ACC112 (cell line): Measurements from ENCODE around the gene HIC1.

ENCODE experiments used
- H2AFZ ChIP-seq: fragments of 200-600 bp; sonication (generic); one replicate; pipeline ENCODE4 v1.6.0; 2017; ENCODE audit warnings: antibody characterized with exemption, low read length; ENCODE audit not compliant: unreplicated experiment
- H3K27ac ChIP-seq: fragments of 200-600 bp; sonication (generic); 2 replicates; pipeline ENCODE4 v1.5.1; 2014; ENCODE audit warnings: low read depth, mild to moderate bottlenecking, antibody characterized with exemption, low read length, moderate library complexity
- H3K27me3 ChIP-seq: fragments of 200-600 bp; sonication (generic); 2 replicates; pipeline ENCODE4 v1.6.1; 2014; ENCODE audit warnings: mild to moderate bottlenecking, antibody characterized with exemption, low read length, moderate library complexity, mixed read lengths; ENCODE audit not compliant: insufficient read depth
- H3K36me3 ChIP-seq: fragments of 200-600 bp; sonication (generic); 2 replicates; pipeline ENCODE4 v1.6.1; 2016; ENCODE audit warnings: mild to moderate bottlenecking, antibody characterized with exemption, low read length, moderate library complexity, mixed read lengths; ENCODE audit not compliant: insufficient read depth
- H3K4me1 ChIP-seq: fragments of 200-600 bp; sonication (generic); one replicate; pipeline ENCODE4 v1.6.1; 2016; ENCODE audit warnings: low read length, mixed read lengths; ENCODE audit not compliant: insufficient read depth, unreplicated experiment, control insufficient read depth
- H3K4me3 ChIP-seq: fragments of 200-600 bp; sonication (generic); 2 replicates; pipeline ENCODE4 v1.5.1; 2014; ENCODE audit warnings: mild to moderate bottlenecking, low read depth, low read length
- H3K79me2 ChIP-seq: fragments of 200-600 bp; sonication (generic); one replicate; pipeline ENCODE4 v1.6.0; 2016; ENCODE audit warnings: low read length; ENCODE audit not compliant: control insufficient read depth, unreplicated experiment, insufficient read depth

The HIC1 gene

DNA sequence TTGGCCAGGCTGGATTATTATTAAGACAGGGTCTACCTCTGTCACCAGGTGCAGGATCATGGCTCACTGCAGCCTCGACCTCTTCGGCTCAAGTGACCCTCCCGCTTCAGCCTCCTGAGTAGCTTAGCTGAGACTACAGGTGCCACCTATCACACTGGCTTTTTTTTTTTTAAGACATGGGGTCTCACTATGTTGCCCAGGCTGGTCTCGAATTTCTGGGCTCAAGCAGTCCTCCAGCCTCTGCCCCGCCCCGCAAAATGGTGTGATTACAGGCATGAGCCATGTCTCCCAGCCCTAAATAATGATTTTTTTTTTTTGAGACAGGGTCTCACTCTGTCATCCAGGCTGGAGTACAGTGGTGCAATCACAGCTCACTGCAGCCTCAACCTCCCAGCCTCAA is 7.3 kb upstream of the HIC1 start:
- Histone ChIP-seq H3K79me2 (peaks cover 11% of the 10 kb centered on the region), H3K27ac (no peak overlapping the region), H3K27me3 (peaks cover 10% of the 10 kb centered on the region; the same call in 1 of the 2 replicates), H3K36me3 (peaks cover 3% of the 10 kb centered on the region; the same call in 1 of the 2 replicates), H3K4me1 (peaks cover 21% of the 10 kb centered on the region), H3K4me3 (no peak overlapping the region), H2AFZ (no peak overlapping the region)

GRCh38 chr17:2048805-2049204 is 6.1 kb upstream of the HIC1 start:
- Histone ChIP-seq H3K27ac (no peak overlapping the region), H3K27me3 (peaks cover 10% of the 10 kb centered on the region; the same call in 1 of the 2 replicates), H3K79me2 (no peaks in the 10 kb centered on the region), H3K36me3 (no peaks in the 10 kb centered on the region), H3K4me3 (peak overlapping the region; percentile 79), H2AFZ (peak overlapping the region; percentile 29), H3K4me1 (peaks cover 9% of the 10 kb centered on the region)

- H3K27ac ChIP-seq = peak overlapping the region; percentile 68
- H3K27me3 ChIP-seq = peaks cover 10% of the 10 kb centered on the region; the same call in 1 of the 2 replicates
- H2AFZ ChIP-seq = peak overlapping the region; percentile 29
- H3K4me3 ChIP-seq = peak overlapping the region; percentile 79
- no peaks in the 10 kb centered on the region for H3K36me3 ChIP-seq
- H3K4me1 ChIP-seq = peaks cover 2% of the 10 kb centered on the region
- H3K79me2 ChIP-seq = no peaks in the 10 kb centered on the region
Observed at GRCh38 chr17:2049333-2050299, 5.3 kb upstream of the HIC1 start.

DNA sequence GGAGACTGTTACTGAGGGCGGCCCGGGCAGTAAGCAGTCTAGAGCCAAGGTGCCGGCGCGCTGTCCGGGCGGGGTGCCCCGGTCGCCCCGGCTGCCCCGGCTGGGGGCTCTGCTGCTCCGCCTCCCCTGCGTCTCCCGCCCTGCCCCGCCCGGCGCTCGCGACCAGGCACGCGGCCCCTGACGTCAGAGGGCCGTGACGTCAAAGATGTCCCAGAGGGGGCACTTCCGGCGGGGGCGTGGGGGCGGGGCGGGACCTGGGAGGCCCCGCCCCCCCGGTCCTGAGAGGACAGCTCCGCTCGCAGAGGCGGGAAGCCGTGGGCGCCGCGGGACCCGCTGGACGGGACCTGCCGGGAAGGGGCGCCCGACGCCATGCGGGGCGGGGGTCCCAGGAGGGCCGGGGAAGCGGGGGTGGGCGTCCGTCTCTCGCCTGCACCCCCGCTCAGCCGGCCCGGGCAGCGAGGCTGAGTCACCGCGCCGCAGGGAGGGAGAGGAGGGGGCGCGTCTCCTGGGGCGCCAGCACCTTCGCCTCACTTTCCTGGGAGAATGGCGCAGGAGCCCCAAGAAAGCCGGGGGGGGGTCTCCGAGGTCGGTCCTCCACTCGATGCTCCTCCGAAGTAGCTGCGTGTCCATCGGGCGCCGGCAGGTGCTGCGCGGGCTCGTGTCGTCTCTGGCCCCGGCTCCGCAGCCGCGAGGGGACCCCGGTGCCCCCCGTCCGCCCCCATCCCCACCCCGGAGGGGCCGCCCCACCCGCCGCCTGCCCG is 4.4 kb upstream of the HIC1 start:
- no peaks in the 10 kb centered on the region for H3K4me1 ChIP-seq
- H3K36me3 ChIP-seq = no peaks in the 10 kb centered on the region
- no peak overlapping the region for H2AFZ ChIP-seq
- H3K4me3 ChIP-seq = peak overlapping the region; percentile 77
- peaks cover 10% of the 10 kb centered on the region; the same call in 1 of the 2 replicates for H3K27me3 ChIP-seq
- H3K27ac ChIP-seq = peak overlapping the region; percentile 58; the same call in 1 of the 2 replicates
- no peaks in the 10 kb centered on the region for H3K79me2 ChIP-seq

- peak overlapping the region; percentile 77 for H3K4me3 ChIP-seq
- no peaks in the 10 kb centered on the region for H3K4me1 ChIP-seq
- no peak overlapping the region for H3K27ac ChIP-seq
- H3K36me3 ChIP-seq = no peaks in the 10 kb centered on the region
- H2AFZ ChIP-seq = no peak overlapping the region
- peaks cover 10% of the 10 kb centered on the region; the same call in 1 of the 2 replicates for H3K27me3 ChIP-seq
- peaks cover under 1% of the 10 kb centered on the region for H3K79me2 ChIP-seq
Observed at GRCh38 chr17:2051061-2051932, 3.6 kb upstream of the HIC1 start.

- Histone ChIP-seq H3K79me2 (peaks cover 7% of the 10 kb centered on the region), H3K27ac (no peak overlapping the region), H3K36me3 (no peaks in the 10 kb centered on the region), H2AFZ (no peak overlapping the region), H3K4me1 (no peaks in the 10 kb centered on the region), H3K27me3 (peaks cover 10% of the 10 kb centered on the region; the same call in 1 of the 2 replicates), H3K4me3 (no peak overlapping the region)
Observed at GRCh38 chr17:2051933-2052559, 2.9 kb upstream of the HIC1 start.

DNA sequence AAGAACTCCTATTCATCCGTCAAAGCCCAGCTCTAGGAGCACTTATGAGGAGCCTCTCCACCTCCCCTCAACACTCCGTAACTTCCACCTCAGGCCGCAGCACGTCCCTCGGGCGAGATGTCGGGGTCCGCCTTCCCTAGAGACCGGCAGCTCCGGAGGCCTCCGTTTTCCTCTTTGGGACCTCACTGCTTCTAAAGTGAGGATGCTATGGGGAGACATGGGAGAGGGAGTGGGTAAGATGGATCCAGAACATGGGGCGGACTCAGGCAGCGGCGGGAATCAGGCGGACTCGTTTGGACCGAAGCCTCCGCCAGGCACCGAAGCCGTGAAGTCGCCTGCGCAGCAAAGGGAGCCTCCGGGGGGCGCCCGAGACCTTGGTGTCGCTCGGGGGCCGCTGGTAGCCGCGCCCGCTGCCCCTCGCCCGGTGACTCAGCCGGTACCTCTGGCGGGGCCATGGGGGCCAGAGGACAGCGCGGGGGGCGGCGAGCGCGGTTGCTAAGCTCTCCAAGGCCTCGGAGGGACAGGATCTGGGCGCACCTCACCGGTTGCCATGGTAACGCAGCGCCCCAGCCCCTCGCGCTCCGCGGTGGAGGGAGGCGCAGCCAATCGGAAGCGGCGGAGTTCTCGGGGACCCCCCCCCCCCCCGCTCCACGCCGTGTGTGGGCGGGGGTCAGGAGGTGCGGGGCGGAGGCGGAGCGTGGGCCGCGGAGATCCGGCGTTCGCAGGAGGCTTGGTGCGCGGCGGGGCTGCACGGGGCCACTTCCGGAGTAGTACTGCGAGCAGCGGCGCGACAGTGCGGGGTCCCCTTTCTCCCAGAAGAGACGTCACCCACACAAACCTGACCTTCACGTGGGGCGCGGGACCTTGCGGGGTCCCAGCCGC is 1.3 kb upstream of the HIC1 start:
- H3K27me3 ChIP-seq = peaks cover 10% of the 10 kb centered on the region; the same call in 1 of the 2 replicates
- peaks cover 14% of the 10 kb centered on the region for H3K79me2 ChIP-seq
- H2AFZ ChIP-seq = no peak overlapping the region
- no peaks in the 10 kb centered on the region for H3K4me1 ChIP-seq
- peak overlapping the region; percentile 79 for H3K4me3 ChIP-seq
- peak overlapping the region; percentile 20; the same call in 1 of the 2 replicates for H3K27ac ChIP-seq
- H3K36me3 ChIP-seq = peaks cover 3% of the 10 kb centered on the region; the same call in 1 of the 2 replicates

DNA sequence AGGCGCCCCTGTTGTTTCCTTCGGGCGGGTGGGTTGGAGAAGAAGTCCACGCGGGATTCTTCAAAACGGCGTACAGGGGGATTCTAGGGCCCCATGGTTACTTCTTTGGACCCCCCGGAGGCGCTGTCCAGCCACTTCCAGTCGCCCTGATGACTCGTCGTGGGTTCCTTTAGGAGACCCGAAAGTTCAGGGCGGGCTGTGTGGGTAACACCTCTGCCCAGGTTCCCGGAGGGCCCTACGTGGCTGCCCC is 716 bp upstream of the HIC1 start:
- Histone ChIP-seq H3K27me3 (peaks cover 10% of the 10 kb centered on the region; the same call in 1 of the 2 replicates), H3K27ac (peak overlapping the region; percentile 20; the same call in 1 of the 2 replicates), H3K4me1 (no peaks in the 10 kb centered on the region), H3K79me2 (peaks cover 14% of the 10 kb centered on the region), H3K4me3 (peak overlapping the region; percentile 79), H3K36me3 (peaks cover 3% of the 10 kb centered on the region; the same call in 1 of the 2 replicates), H2AFZ (no peak overlapping the region)
